Lower lobe of right lung (tissue), 2 donors: ENCODE data around the gene ORC1. TPM values are rescaled to one million over a fixed set of nuclear protein-coding genes. Genes with fewer than 3 reads are reported as not detected.

Experiments used
- ATAC-seq, 2 donors: fragments of 200-7000 bp; cut with Tn5 transposase; one replicate each; pipeline ENCODE4 v1.9.1; 2020 to 2022; ENCODE audit warnings: mild to moderate bottlenecking in 2 of 2, moderate library complexity in 2 of 2
- DNase-seq: peaks from one replicate; pipeline ENCODE4 v3.0.0-alpha.2; 2020
- H3K27ac ChIP-seq: fragments of 200-600 bp; one replicate; pipeline ENCODE4 v1.8.0; 2022
- H3K27me3 ChIP-seq: fragments of 200-600 bp; one replicate; pipeline ENCODE4 v1.8.0; 2022; ENCODE audit warnings: low read depth
- H3K36me3 ChIP-seq: fragments of 200-600 bp; one replicate; pipeline ENCODE4 v1.8.0; 2022; ENCODE audit warnings: mild to moderate bottlenecking
- H3K4me1 ChIP-seq: fragments of 200-600 bp; one replicate; pipeline ENCODE4 v1.8.0; 2022
- H3K4me3 ChIP-seq: fragments of 200-600 bp; one replicate; pipeline ENCODE4 v1.8.0; 2022; ENCODE audit warnings: mild to moderate bottlenecking
- H3K9me3 ChIP-seq: fragments of 200-600 bp; one replicate; pipeline ENCODE4 v1.8.0; 2022
- CTCF ChIP-seq: fragments of 200-600 bp; IDR thresholded peaks from one replicate; pipeline ENCODE4 v1.8.0; 2022; ENCODE audit warnings: antibody characterized with exemption, mild to moderate bottlenecking
- intact Hi-C: fragments of 100-400 bp; cut with DNase I; formaldehyde crosslinking; loops from one replicate; pipeline ENCODE4 v1.11.0; 2022
- total RNA-seq: library from RNA; stranded (reverse); fragmentation: NEBNext Ultra II Directional; extraction: Animal tissue kit (Norgen Biotek cat#: 25700); gene quantifications from one replicate; pipeline ENCODE4 v1.2.1, GENCODE V29; 2021
- donor health status: DM: no; HTN: yes; CAD: no; lungs with severe emphysema.

ORC1 gene
- total RNA-seq, 1 donor from 2014 or later, result 0.68 TPM

DNA sequence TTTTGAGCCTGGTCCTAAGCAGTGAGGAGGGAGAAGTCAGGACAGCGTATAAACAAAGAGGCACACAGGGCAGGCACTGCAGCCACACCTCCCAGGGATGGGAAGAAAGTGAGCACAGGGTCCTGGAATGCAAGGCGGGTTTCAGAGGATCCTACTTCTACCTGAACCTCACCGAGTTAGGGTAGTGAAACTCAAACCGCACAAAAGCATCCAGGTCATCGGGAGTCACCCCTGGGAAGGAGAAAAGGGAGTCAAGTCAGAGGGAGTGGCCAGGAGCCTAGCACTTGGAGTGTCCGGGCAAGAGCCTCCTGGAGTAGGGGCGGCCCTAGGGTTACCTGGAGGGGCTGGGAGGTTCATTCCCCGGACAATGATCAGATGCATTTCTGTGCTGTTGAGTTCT lies 48.8 kb downstream of the ORC1 start:
- Histone ChIP-seq H3K4me3 (no peak overlapping the region), H3K4me1 (no peaks in the 10 kb centered on the region), H3K27me3 (no peaks in the 10 kb centered on the region), H3K36me3 (peaks cover 99% of the 10 kb centered on the region), H3K9me3 (no peaks in the 10 kb centered on the region), H3K27ac (no peak overlapping the region)
- ATAC-seq (peak in 1 of 2 donors; percentile 5), DNase-seq (no peak)
- no peak for TF ChIP-seq CTCF
- intact Hi-C loops, result no loop called here

- DNase-seq, result no peak
- TF ChIP-seq CTCF, result no peak
- H3K36me3 ChIP-seq, result peaks cover 85% of the 10 kb centered on the region
- H3K4me1 ChIP-seq, result no peaks in the 10 kb centered on the region
- no peaks in the 10 kb centered on the region for H3K27me3 ChIP-seq
- intact Hi-C loops, result no loop called here
- H3K27ac ChIP-seq, result no peak overlapping the region
- ATAC-seq, result no peak
- no peak overlapping the region for H3K4me3 ChIP-seq
- H3K9me3 ChIP-seq, result no peaks in the 10 kb centered on the region
Measured at GRCh38 chr1:52352690-52353089, 51.5 kb downstream of the ORC1 start.

- Histone ChIP-seq H3K9me3 (no peaks in the 10 kb centered on the region), H3K4me1 (no peaks in the 10 kb centered on the region), H3K4me3 (no peak overlapping the region), H3K27ac (no peak overlapping the region), H3K27me3 (no peaks in the 10 kb centered on the region), H3K36me3 (peaks cover 61% of the 10 kb centered on the region)
- DNase-seq (no peak), ATAC-seq (peak; percentile 29 to 31)
- intact Hi-C loops, result no loop called here
- TF ChIP-seq CTCF, result peak; percentile 13
Measured at GRCh38 chr1:52348704-52349300, 55.4 kb downstream of the ORC1 start.

- no peaks in the 10 kb centered on the region for H3K4me1 ChIP-seq
- DNase-seq, result no peak
- H3K27ac ChIP-seq, result no peak overlapping the region
- peaks cover 40% of the 10 kb centered on the region for H3K36me3 ChIP-seq
- H3K27me3 ChIP-seq, result no peaks in the 10 kb centered on the region
- intact Hi-C loops, result no loop called here
- H3K4me3 ChIP-seq, result no peak overlapping the region
- TF ChIP-seq CTCF, result no peak
- ATAC-seq, result no peak
- H3K9me3 ChIP-seq, result no peaks in the 10 kb centered on the region
Measured at GRCh38 chr1:52346653-52347052, 57.6 kb downstream of the ORC1 start.

DNA sequence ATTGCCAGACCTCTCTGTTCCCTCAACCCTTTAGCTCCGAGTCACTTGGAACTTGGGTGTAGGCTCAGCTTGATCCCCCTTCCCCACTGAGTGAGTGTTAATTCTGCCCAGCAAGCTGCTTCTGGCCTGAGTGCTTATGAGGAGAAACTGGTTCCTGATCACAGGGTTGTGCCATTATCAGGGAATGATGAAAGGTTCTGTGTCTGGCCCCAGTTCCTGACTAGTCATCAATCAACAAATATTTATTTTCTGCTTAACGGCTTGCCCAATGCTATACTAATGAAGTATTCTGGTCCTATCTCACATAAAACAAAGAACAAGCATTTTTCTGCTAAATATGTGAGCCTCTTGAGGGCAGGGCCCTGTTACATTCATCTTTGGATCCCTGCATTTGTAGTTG lies 59.0 kb downstream of the ORC1 start:
- DNase-seq, result no peak
- intact Hi-C loops, result no loop called here
- no peak for TF ChIP-seq CTCF
- Histone ChIP-seq H3K27me3 (no peaks in the 10 kb centered on the region), H3K27ac (no peak overlapping the region), H3K4me3 (no peak overlapping the region), H3K36me3 (peaks cover 28% of the 10 kb centered on the region), H3K4me1 (no peaks in the 10 kb centered on the region), H3K9me3 (no peaks in the 10 kb centered on the region)
- ATAC-seq, result no peak
